Medulla oblongata (tissue), 1 donor: ENCODE data around the gene RPTOR.
"Not testable (repeated sequence)": the region's sequence is repeated elsewhere in the genome, so short reads cannot be mapped to it uniquely, and the experiment has no call there.

Experiments used
- DNase-seq: peaks from one replicate; pipeline ENCODE4 v3.0.0-alpha.2; 2015; ENCODE audit errors: extremely low spot score

Gene RPTOR

GRCh38 chr17:80743181-80743771 is 198.6 kb downstream of the RPTOR start:
- no peak for DNase-seq

GRCh38 chr17:80743973-80744372 is 199.3 kb downstream of the RPTOR start:
- not testable (repeated sequence) for DNase-seq

GRCh38 chr17:80744725-80745124 is 200.1 kb downstream of the RPTOR start:
- not testable (repeated sequence) for DNase-seq

GRCh38 chr17:80745183-80745582 is 200.5 kb downstream of the RPTOR start:
- no peak for DNase-seq

- no peak for DNase-seq
These were observed 201.8 kb downstream of the RPTOR start for GRCh38 chr17:80746262-80746935.

GRCh38 chr17:80747469-80747868 is 202.8 kb downstream of the RPTOR start:
- no peak for DNase-seq

- no peak for DNase-seq
These were observed 205.0 kb downstream of the RPTOR start for GRCh38 chr17:80749611-80750010.

- DNase-seq: no peak
These were observed 205.6 kb downstream of the RPTOR start for GRCh38 chr17:80750263-80750662.

- peak; percentile 57 for DNase-seq
These were observed 206.7 kb downstream of the RPTOR start for GRCh38 chr17:80751070-80751945.

GRCh38 chr17:80751946-80752581 is 207.4 kb downstream of the RPTOR start:
- no peak for DNase-seq

- DNase-seq: no peak
These were observed 209.2 kb downstream of the RPTOR start for GRCh38 chr17:80753685-80754345.

- no peak for DNase-seq
These were observed 210.2 kb downstream of the RPTOR start for GRCh38 chr17:80754846-80755245.

GRCh38 chr17:80755650-80756405 is 211.2 kb downstream of the RPTOR start:
- no peak for DNase-seq

GRCh38 chr17:80758481-80759376 is 214.1 kb downstream of the RPTOR start:
- DNase-seq: no peak

- DNase-seq: no peak
These were observed 214.7 kb downstream of the RPTOR start for GRCh38 chr17:80759377-80759673.

GRCh38 chr17:80760511-80760911 is 215.9 kb downstream of the RPTOR start:
- DNase-seq: no peak

- DNase-seq: no peak
These were observed 216.7 kb downstream of the RPTOR start for GRCh38 chr17:80761110-80761871.

GRCh38 chr17:80762076-80762475 is 217.4 kb downstream of the RPTOR start:
- DNase-seq: no peak

- no peak for DNase-seq
These were observed 218.7 kb downstream of the RPTOR start for GRCh38 chr17:80763293-80763867.
